DMS114 treated with DMSO at 0.1 percent for 48 hours (cell line): ENCODE measurements around the gene AUTS2.

Source experiments
- DNase-seq: peaks from one replicate; lab custom pipeline; 2025; ENCODE audit not compliant: unreplicated experiment; lab: John Stamatoyannopoulos, UW

AUTS2 gene

GRCh38 chr7:70505468-70505867, 907.2 kb downstream of the AUTS2 start:
- no peak for DNase-seq

DNA sequence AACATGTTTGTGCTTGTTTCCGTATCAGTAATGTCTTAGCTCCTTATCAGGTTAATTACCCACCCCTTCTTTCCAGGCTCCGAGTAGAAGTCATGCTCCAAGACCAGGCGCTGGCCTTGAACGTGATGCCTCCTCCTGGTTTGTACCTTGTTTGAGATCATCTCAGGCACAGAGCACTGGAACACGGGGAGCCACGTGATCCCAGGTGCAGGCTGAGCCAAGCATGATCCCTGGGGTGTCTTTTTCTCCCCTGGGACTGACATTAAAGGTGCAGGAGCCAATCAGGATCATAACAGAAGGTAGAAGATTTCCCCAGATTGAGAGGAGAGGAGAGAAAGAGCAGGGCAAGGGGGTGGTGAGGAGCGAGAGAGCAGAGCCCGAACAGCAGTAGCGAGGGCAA, 907.6 kb downstream of the AUTS2 start:
- DNase-seq = no peak

DNA sequence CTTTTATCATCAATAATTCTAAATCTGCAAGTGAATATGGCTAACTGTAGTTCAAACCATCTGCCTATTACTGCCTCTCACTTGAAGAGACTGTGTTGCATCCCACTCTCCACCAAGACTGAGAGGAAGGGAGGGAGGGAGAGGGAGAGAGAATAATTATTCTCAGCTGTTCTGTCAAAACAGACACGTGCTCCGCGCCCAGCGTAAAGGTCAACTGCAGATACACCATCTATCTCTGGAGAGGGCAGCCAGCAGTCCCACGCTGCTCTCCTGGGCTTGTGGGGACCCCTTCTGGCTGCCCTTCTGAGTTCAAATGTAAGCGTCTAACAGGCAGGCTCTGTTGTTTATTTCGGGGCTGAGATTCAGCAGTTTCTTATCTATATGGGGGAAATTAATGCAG, 908.2 kb downstream of the AUTS2 start:
- no peak for DNase-seq

DNA sequence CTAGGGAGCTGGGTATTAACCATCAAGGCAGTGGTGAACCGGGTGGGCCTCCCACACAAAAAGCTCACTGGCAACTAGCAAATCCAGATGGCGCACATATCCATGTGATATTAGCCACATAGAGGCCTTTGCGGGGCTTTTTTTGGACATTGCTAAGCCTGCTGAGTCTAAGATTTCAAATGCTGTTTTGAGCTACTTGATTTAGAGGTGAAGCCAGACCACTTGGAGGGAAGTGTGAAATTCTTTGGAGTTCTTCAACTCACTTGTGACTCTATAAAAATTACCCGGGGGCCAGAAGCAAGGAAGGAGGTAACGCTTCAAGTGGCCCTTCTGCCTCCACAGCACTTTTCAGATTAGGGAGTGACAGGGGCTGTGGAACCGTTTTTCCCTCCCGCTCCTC, 913.9 kb downstream of the AUTS2 start:
- no peak for DNase-seq

DNA sequence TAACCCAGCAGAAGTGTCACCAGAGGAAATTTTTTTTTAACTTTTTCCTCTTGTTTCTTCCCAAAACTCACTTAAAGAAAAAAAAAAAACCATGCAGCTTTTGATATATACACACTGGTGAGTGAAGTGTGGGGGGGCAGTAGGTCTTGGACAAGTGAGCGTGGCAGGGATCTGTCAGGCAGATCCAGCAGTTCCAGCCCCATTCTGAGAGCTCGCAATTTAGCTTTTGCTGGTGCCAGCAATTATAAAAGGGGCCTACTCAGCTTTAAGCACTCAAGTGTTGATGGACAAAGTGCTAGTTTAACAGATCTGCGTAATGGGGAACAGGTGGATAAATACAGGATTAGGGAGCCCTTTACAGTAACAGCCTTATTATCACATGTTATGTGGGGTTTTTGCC, 914.5 kb downstream of the AUTS2 start:
- DNase-seq = no peak

- DNase-seq = no peak
Observed at GRCh38 chr7:70520611-70521010, 922.3 kb downstream of the AUTS2 start.

DNA sequence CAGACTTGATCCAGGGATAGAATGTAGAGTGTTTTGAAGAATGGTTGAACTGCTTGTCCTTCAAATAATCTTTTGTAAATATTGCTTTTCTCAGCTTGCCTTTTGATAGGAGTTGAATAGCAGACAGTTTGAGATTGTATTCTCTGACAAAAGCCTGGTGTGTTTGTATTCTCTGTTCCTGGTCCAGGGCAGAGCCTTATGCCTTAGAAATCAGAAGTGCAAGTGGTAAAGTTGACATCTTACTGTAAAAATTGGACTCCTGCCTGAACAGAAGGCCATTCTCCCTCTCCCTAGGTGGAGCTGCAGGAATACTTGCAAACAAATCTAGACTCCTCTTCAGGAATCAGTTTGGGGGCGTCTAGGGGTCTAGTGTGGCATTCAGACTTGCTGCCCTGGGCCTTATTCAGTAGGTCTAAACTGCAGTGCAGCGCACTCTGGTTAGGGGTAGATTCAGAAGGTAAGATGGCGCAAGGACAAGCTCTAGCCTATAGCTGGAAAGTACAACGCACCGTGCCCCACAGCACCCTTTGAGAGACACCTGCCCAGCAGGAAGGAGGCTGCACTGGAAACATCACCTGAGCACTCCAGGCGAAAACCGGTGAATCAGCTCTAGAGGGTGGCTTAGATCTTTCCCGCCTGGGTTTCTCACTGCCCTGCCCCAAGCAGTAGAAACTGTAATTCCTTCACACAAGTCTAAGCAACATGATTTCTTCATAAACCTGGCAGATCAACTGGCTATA, 925.1 kb downstream of the AUTS2 start:
- no peak for DNase-seq

DNA sequence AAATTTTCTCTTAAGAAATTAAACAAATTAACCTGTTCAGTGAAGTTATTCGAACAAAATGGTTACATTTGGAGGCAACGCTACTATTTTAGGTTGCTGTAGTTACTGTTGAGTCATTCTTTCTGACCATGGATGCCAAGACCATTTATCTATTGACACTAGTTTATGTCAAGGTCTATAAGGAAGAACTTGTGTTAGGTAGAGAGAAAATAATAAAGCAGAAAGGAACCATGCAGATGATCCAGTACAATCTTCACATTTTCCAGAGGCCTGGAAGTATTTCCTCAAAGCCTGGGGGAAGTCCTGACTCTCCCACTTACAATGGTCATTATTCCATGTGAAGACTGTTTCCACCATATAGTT, 925.7 kb downstream of the AUTS2 start:
- no peak for DNase-seq

- DNase-seq = no peak
Observed at GRCh38 chr7:70525991-70526390, 927.7 kb downstream of the AUTS2 start.

- no peak for DNase-seq
Observed at GRCh38 chr7:70527520-70528115, 929.3 kb downstream of the AUTS2 start.

GRCh38 chr7:70529436-70529835, 931.2 kb downstream of the AUTS2 start:
- DNase-seq = no peak

DNA sequence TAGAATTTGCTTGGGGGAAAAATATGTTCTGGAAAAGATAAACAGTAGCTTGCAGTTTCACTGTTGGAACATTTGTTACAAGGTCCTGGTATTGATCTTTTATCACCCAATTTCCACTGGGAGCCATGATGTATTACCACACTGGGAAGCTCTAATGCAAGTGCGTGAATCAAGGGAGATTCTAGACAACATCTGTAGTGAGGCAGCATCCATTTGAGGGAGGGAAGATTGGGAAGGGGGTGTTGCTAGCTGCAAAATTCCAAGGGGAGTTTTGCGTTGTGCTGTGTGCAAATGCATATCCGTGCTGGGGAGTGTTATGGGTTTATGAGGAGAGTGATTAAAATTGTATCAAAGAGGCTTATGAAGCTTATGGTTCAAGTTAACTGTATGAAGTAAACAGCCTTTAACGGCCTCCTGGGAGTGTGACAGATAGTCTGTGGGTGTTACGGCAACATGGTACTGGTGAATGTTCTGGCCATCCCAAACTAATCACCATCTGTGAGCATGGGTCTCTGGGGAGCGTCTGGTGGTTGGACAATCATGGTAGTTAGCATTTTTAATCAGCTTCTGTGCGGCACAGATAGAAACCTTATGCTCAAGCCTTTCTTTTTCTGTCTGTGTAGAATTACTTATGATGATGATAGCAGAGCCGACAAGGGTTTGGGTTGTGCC, 931.8 kb downstream of the AUTS2 start:
- DNase-seq = no peak

- DNase-seq = no peak
Observed at GRCh38 chr7:70533614-70534013, 935.3 kb downstream of the AUTS2 start.

- no peak for DNase-seq
Observed at GRCh38 chr7:70539205-70539604, 940.9 kb downstream of the AUTS2 start.

DNA sequence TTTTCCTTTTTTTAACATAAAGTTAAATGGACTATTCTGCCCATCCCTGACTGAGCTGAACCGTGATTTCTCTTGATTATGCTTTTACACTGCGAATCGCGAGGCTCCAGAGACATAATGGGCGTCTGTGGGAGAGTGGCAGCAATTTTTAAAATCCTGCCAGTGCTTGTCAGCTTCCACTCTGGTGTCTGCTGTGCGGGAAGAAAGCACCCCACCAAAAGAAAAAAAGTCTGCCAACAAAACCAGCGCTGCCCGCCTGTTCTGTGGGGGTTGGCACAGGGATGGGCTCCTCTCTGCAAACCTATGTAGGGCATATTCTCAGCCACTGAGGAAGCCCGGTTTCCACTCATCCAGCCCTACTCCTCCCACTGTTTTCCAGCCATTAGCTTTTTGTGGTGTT, 941.3 kb downstream of the AUTS2 start:
- DNase-seq = no peak

DNA sequence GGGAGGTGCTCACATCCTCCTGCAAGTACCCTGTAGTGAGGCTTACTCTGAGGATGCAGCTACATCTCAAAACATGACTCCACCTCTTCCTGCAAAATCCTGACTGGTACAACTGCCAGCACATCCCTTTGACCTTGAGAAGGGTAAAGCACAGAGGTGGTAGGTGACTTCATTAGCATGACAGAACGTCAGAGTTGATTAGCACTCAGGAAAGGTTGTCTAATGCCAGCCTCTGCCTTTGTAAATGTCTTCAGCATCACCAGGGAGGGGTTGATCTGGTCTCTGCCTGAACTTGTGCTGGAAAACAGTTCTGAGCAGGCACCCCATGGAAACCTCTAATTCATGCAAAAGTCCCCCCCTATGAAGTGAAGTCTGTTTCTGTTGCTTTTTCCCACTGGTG, 942.4 kb downstream of the AUTS2 start:
- DNase-seq = no peak

GRCh38 chr7:70542750-70543376, 944.6 kb downstream of the AUTS2 start:
- no peak for DNase-seq

DNA sequence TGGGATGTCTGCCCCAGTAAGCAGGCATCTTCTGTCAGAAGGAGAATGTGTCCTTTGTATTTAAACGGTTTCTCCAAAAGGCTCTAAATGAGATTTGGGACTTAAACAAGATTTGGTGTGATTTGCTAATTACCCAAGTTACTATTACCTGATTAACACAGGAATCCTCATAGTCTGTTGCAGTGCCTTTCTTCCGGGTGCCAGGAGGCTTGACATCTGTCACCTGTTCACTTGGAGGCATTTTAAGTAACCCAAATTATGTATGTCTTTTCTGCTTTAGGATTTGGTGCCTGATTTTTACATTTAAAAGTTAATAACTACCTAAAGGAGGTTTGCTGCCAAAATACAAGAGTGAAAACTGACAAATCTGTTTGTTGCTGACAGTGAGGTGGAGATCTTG, 945.7 kb downstream of the AUTS2 start:
- no peak for DNase-seq

DNA sequence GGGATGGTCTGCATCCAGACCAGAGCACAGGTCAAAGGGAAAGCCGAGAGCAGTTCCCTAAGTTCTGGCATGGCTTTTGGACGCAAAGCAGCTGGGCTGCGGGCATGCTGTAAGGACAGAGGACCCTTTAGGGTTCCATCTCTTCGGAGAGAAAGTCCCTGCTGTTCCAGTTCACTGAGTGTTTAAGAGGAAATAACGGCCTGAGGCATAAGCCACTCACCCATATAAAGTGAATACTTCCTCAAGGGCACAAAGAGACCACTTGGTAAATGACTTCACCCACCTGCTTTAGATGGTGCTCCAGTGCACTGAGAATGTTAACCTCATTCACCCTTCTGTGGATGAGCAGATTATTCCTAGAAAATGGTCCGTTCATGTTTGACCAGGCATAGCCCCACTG, 946.9 kb downstream of the AUTS2 start:
- DNase-seq = no peak

GRCh38 chr7:70552141-70552540, 953.9 kb downstream of the AUTS2 start:
- DNase-seq = no peak

- no peak for DNase-seq
Observed at GRCh38 chr7:70553364-70553763, 955.1 kb downstream of the AUTS2 start.

DNA sequence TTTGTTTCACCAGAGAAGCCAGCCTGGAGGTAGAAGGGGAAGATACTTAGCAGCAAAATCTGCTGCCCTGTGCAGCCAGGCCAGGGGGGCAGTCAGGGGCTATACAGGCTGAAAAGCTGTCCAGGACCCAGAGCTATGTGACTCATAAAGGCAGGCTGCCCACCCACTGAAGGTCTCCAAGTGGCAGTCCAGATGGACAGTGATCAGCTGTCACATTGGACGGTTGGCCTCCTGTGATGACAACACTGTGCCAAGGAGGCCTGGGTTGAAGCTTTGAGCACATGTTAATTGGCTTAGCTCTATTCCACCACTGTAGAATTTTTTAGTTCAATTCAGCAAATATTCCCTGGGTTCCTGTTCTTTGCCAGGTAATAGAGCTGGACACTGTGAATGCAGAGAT, 956.4 kb downstream of the AUTS2 start:
- no peak for DNase-seq
